ENCODE results near the gene GATA3.

The GATA3 gene

GRCh38 chr10:8051109-8051821, 3.2 kb upstream of the GATA3 start:
- DNase-seq (ENCODE audit: low read depth, low spot score), result no peak

- no peak for DNase-seq (ENCODE audit: low read depth, low spot score)
These were observed 2.6 kb upstream of the GATA3 start for GRCh38 chr10:8051851-8052257.

GRCh38 chr10:8052341-8052955, 2.0 kb upstream of the GATA3 start:
- no peak for DNase-seq (ENCODE audit: low read depth, low spot score)

GRCh38 chr10:8052956-8053445, 1.5 kb upstream of the GATA3 start:
- DNase-seq (ENCODE audit: low read depth, low spot score), result no peak

GRCh38 chr10:8053446-8054243, 843 bp upstream of the GATA3 start:
- DNase-seq (ENCODE audit: low read depth, low spot score), result no peak

- DNase-seq (ENCODE audit: low read depth, low spot score), result no peak
These were observed 319 bp upstream of the GATA3 start for GRCh38 chr10:8054244-8054493.

GRCh38 chr10:8055420-8056349, 1.2 kb downstream of the GATA3 start:
- no peak for DNase-seq (ENCODE audit: low read depth, low spot score)

- no peak for DNase-seq (ENCODE audit: low read depth, low spot score)
These were observed 1.9 kb downstream of the GATA3 start for GRCh38 chr10:8056378-8056777.

GRCh38 chr10:8056871-8057331, 2.4 kb downstream of the GATA3 start:
- no peak for DNase-seq (ENCODE audit: low read depth, low spot score)

- no peak for DNase-seq (ENCODE audit: low read depth, low spot score)
These were observed 3.3 kb downstream of the GATA3 start for GRCh38 chr10:8057636-8058273.

- DNase-seq (ENCODE audit: low read depth, low spot score), result no peak
These were observed 4.0 kb downstream of the GATA3 start for GRCh38 chr10:8058274-8059111.

GRCh38 chr10:8059191-8059936, 4.9 kb downstream of the GATA3 start:
- DNase-seq (ENCODE audit: low read depth, low spot score), result no peak

GRCh38 chr10:8060010-8060703, 5.7 kb downstream of the GATA3 start:
- DNase-seq (ENCODE audit: low read depth, low spot score), result no peak

- no peak for DNase-seq (ENCODE audit: low read depth, low spot score)
These were observed 6.2 kb downstream of the GATA3 start for GRCh38 chr10:8060704-8061121.

GRCh38 chr10:8061274-8062211, 7.1 kb downstream of the GATA3 start:
- DNase-seq (ENCODE audit: low read depth, low spot score), result no peak

GRCh38 chr10:8063128-8063908, 8.8 kb downstream of the GATA3 start:
- no peak for DNase-seq (ENCODE audit: low read depth, low spot score)

GRCh38 chr10:8063935-8064334, 9.4 kb downstream of the GATA3 start:
- DNase-seq (ENCODE audit: low read depth, low spot score), result no peak

Measured in smooth muscle cell of the brain vasculature (primary cell).